Neural progenitor cell (in vitro differentiated cells): ENCODE results near the gene TMEM109. TPM values are rescaled to one million over a fixed set of nuclear protein-coding genes. Genes with fewer than 3 reads are reported as not detected.
A peak's percentile ranks its signal among the peaks of the same experiment; 100 is the strongest.

Experiments
- DNase-seq: peaks from one replicate; pipeline ENCODE4 v3.0.0-alpha.2; 2016; ENCODE audit warnings: low spot score
- H2AFZ ChIP-seq: fragments of 200-600 bp; sonication (generic); replicated peaks from 2 replicates; pipeline ENCODE4 v1.6.1; 2016; ENCODE audit warnings: antibody characterized with exemption
- H3F3A ChIP-seq: fragments of 200-600 bp; sonication (generic); 2 replicates; pipeline ENCODE4 v1.6.1; 2016; ENCODE audit warnings: antibody characterized with exemption, low read depth
- H3K27ac ChIP-seq: fragments of 200-600 bp; sonication (generic); 2 replicates; pipeline ENCODE4 v1.5.1; 2016; ENCODE audit warnings: mild to moderate bottlenecking
- H3K27me3 ChIP-seq: fragments of 200-600 bp; sonication (generic); 2 replicates; pipeline ENCODE4 v1.6.1; 2016; ENCODE audit warnings: mild to moderate bottlenecking, moderate library complexity
- H3K36me3 ChIP-seq: fragments of 200-600 bp; sonication (generic); 2 replicates; pipeline ENCODE4 v1.5.1; 2016
- H3K4me1 ChIP-seq: fragments of 200-600 bp; sonication (generic); 2 replicates; pipeline ENCODE4 v1.6.1; 2016; ENCODE audit warnings: mixed run types
- H3K4me2 ChIP-seq: fragments of 200-600 bp; sonication (generic); 2 replicates; pipeline ENCODE4 v1.6.1; 2016
- H3K4me3 ChIP-seq: fragments of 200-600 bp; sonication (generic); 2 replicates; pipeline ENCODE4 v1.5.1; 2016
- H3K79me2 ChIP-seq: fragments of 200-600 bp; sonication (generic); 2 replicates; pipeline ENCODE4 v1.6.1; 2016; ENCODE audit warnings: low read depth
- H3K9ac ChIP-seq: fragments of 200-600 bp; sonication (generic); 2 replicates; pipeline ENCODE4 v1.6.1; 2016
- H3K9me3 ChIP-seq: fragments of 200-600 bp; sonication (generic); 2 replicates; pipeline ENCODE4 v1.5.1; 2016; ENCODE audit warnings: low read depth
- H4K20me1 ChIP-seq: fragments of 200-600 bp; sonication (generic); 2 replicates; pipeline ENCODE4 v1.6.1; 2016; ENCODE audit warnings: low read depth
- H3K27ac Mint-ChIP-seq: 3 replicates; pipeline ENCODE4 v1.8.0; 2021; ENCODE audit warnings: mixed read lengths
- H3K27me3 Mint-ChIP-seq: 2 replicates; pipeline ENCODE4 v1.8.0; 2022; ENCODE audit warnings: low read depth, mild to moderate bottlenecking, inconsistent platforms, moderate library complexity, mixed read lengths; ENCODE audit not compliant: insufficient read depth
- H3K36me3 Mint-ChIP-seq: 3 replicates; pipeline ENCODE4 v1.8.0; 2021; ENCODE audit warnings: mixed read lengths
- H3K4me1 Mint-ChIP-seq: 3 replicates; pipeline ENCODE4 v1.8.0; 2021; ENCODE audit warnings: mixed read lengths
- H3K4me3 Mint-ChIP-seq: 3 replicates; pipeline ENCODE4 v1.8.0; 2021; ENCODE audit warnings: mild to moderate bottlenecking, moderate library complexity, mixed read lengths
- H3K9me3 Mint-ChIP-seq: 3 replicates; pipeline ENCODE4 v1.8.0; 2020; ENCODE audit warnings: mixed read lengths
- CTCF ChIP-seq: fragments of 200-600 bp; sonication (generic); IDR thresholded peaks from 2 replicates; pipeline ENCODE4 v1.5.1; 2017; ENCODE audit warnings: antibody characterized with exemption, mild to moderate bottlenecking
- EZH2 ChIP-seq: fragments of 200-600 bp; sonication (generic); IDR thresholded peaks from 2 replicates; pipeline ENCODE4 v1.6.1; 2017; ENCODE audit warnings: antibody characterized with exemption, mild to moderate bottlenecking, moderate library complexity
- EZH2phosphoT487 ChIP-seq: fragments of 200-600 bp; sonication (generic); IDR thresholded peaks from 2 replicates; pipeline ENCODE4 v1.6.1; 2017; ENCODE audit warnings: antibody characterized with exemption
- total RNA-seq: library from RNA; depleted of rRNA; stranded (reverse); fragments of >200 nt; gene quantifications from 2 replicates; pipeline ENCODE4 v1.2.3, GENCODE V29; 2015; ENCODE audit warnings: low replicate concordance

The TMEM109 gene
- total RNA-seq, 1 donor from 2014 or later: 22.4 TPM

- H3K9me3 Mint-ChIP-seq: peaks cover 2% of the 10 kb centered on the region
- TF ChIP-seq EZH2phosphoT487 (no peak), CTCF (no peak), EZH2 (no peak)
- Histone ChIP-seq H3K9me3 (no peaks in the 10 kb centered on the region), H3K9ac (no peak overlapping the region), H3K36me3 (no peaks in the 10 kb centered on the region), H4K20me1 (peaks cover 16% of the 10 kb centered on the region), H2AFZ (peak overlapping the region; percentile 97), H3K4me2 (peak overlapping the region; percentile 90), H3K27me3 (peaks cover 39% of the 10 kb centered on the region), H3K4me3 (peak overlapping the region; percentile 59), H3K79me2 (peaks cover 24% of the 10 kb centered on the region), H3K27ac (no peak overlapping the region), H3K4me1 (peaks cover 19% of the 10 kb centered on the region), H3F3A (peaks cover 31% of the 10 kb centered on the region)
- H3K27me3 Mint-ChIP-seq: peaks cover 15% of the 10 kb centered on the region
- peak; percentile 20 for DNase-seq
- H3K36me3 Mint-ChIP-seq: peaks cover 2% of the 10 kb centered on the region
- peak overlapping the region; percentile 96 for H3K27ac Mint-ChIP-seq
- peaks cover 54% of the 10 kb centered on the region for H3K4me1 Mint-ChIP-seq
- peak overlapping the region; percentile 98 for H3K4me3 Mint-ChIP-seq
These were observed 968 bp upstream of the TMEM109 start for GRCh38 chr11:60912851-60913528.

GRCh38 chr11:60914633-60915247 lies 782 bp downstream of the TMEM109 start:
- Histone ChIP-seq H3K4me1 (peaks cover 19% of the 10 kb centered on the region), H3K9ac (no peak overlapping the region), H4K20me1 (peaks cover 23% of the 10 kb centered on the region), H2AFZ (no peak overlapping the region), H3F3A (peaks cover 31% of the 10 kb centered on the region), H3K36me3 (no peaks in the 10 kb centered on the region), H3K27me3 (peaks cover 21% of the 10 kb centered on the region), H3K27ac (peak overlapping the region; percentile 49), H3K9me3 (no peaks in the 10 kb centered on the region), H3K4me2 (peak overlapping the region; percentile 90), H3K4me3 (peak overlapping the region; percentile 59), H3K79me2 (peaks cover 38% of the 10 kb centered on the region)
- Mint-ChIP-seq H3K4me1 (peaks cover 57% of the 10 kb centered on the region), H3K9me3 (no peaks in the 10 kb centered on the region), H3K4me3 (peak overlapping the region; percentile 98), H3K27ac (peak overlapping the region; percentile 70), H3K27me3 (peaks cover 10% of the 10 kb centered on the region), H3K36me3 (peaks cover 8% of the 10 kb centered on the region)
- peak; percentile 60 for DNase-seq
- no peak for TF ChIP-seq EZH2phosphoT487
- no peak for TF ChIP-seq CTCF
- TF ChIP-seq EZH2: no peak

- Mint-ChIP-seq H3K36me3 (peaks cover 10% of the 10 kb centered on the region), H3K9me3 (no peaks in the 10 kb centered on the region), H3K27me3 (peaks cover 10% of the 10 kb centered on the region), H3K4me1 (peaks cover 57% of the 10 kb centered on the region), H3K27ac (peak overlapping the region; percentile 96), H3K4me3 (peak overlapping the region; percentile 98)
- H3K4me3 ChIP-seq: peak overlapping the region; percentile 59
- H3K9ac ChIP-seq: no peak overlapping the region
- H3K27me3 ChIP-seq: peaks cover 15% of the 10 kb centered on the region
- no peak for TF ChIP-seq EZH2
- peak; percentile 45 for TF ChIP-seq CTCF
- no peaks in the 10 kb centered on the region for H3K36me3 ChIP-seq
- H3K27ac ChIP-seq: peak overlapping the region; percentile 49
- peak overlapping the region; percentile 90 for H3K4me2 ChIP-seq
- DNase-seq: peak; percentile 94
- H2AFZ ChIP-seq: peak overlapping the region; percentile 23
- H3K4me1 ChIP-seq: peaks cover 19% of the 10 kb centered on the region
- H4K20me1 ChIP-seq: peaks cover 26% of the 10 kb centered on the region
- H3K9me3 ChIP-seq: no peaks in the 10 kb centered on the region
- peaks cover 31% of the 10 kb centered on the region for H3F3A ChIP-seq
- H3K79me2 ChIP-seq: peaks cover 38% of the 10 kb centered on the region
These were observed 1.4 kb downstream of the TMEM109 start for GRCh38 chr11:60915248-60915914.
